ENCODE results near the gene CABP7.

CABP7 gene

DNA sequence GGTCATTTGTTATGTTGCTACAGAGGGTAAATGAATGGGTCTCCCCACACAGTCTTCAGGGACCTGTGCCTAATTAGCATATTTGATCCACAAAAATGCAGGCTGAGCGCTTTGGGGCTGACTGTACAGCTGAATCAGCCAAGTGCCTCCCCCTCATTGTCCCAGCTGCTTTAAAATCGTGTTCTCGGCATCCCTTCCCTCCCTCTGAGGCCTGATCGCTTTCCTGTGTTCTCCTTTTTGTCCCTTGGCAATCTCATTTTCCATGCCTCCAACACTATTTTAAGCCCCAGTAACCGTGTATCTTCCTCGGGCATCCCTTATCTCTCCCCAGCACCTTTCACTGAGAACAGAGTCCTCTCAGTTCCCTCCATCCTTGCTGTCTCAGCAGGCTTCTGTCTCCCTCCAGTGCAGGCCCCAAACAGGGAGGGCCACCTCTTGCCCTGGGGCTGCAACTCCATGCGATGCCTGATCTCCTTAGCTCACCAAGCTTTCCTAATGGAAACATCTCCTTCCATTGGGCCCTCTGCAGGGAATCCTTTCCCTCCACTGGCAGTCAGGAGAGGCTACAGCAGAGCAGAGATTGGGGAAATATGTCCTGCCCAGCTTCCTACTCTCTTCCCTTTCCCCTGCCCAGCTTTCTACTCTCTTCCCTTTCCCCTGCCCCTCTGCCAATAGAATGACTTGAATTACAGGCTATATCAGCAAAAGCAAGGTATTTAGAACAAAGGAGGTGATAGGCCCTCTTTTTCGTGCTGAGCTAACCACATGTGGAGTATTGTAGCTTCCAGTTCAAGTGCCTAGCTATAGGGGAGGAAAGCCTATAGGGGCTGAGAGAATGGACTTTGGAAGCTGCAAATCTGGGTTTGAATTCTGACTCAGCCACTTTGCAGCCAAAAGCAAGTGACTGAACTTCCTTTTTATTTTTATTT is 61.2 kb downstream of the CABP7 start:
- DNase-seq: no peak

Data from activated effector memory CD4-positive, alpha-beta T cell treated with anti-CD3 and anti-CD28 coated beads, Interleukin-2, amount 50 U/mL, for 16 hours (primary cell).